Stimulated activated naive CD8-positive, alpha-beta T cell treated with anti-CD3 and anti-CD28 coated beads, Interleukin-15, amount 100 ng/mL, for 72 hours (primary cell): ENCODE measurements around the gene LMLN.
"Not testable (repeated sequence)": the region's sequence is repeated elsewhere in the genome, so short reads cannot be mapped to it uniquely, and the experiment has no call there.

Experiments used
- ATAC-seq: fragments of 150-1000 bp; cut with Tn5 transposase; 2 replicates; pipeline ENCODE4 v1.10.0; 2021; ENCODE audit warnings: mild to moderate bottlenecking, moderate library complexity
- DNase-seq, 2 donors: peaks; one replicate each; pipeline ENCODE4 v3.0.0; 2021 to 2022
- H3K27ac Mint-ChIP-seq, 2 donors: one replicate each; pipeline ENCODE4 v1.8.0; 2022; ENCODE audit warnings: mild to moderate bottlenecking in 2 of 2, mixed read lengths in 2 of 2, moderate library complexity in 2 of 2
- H3K27me3 Mint-ChIP-seq: one replicate; pipeline ENCODE4 v1.8.0; 2022; ENCODE audit warnings: mixed read lengths
- H3K4me1 Mint-ChIP-seq: one replicate; pipeline ENCODE4 v1.8.0; 2022; ENCODE audit warnings: mild to moderate bottlenecking, mixed read lengths
- H3K4me3 Mint-ChIP-seq, 2 donors: one replicate each; pipeline ENCODE4 v1.8.0; 2022; ENCODE audit warnings: mild to moderate bottlenecking in 2 of 2, mixed read lengths in 2 of 2, moderate library complexity in 1 of 2
- H3K9me3 Mint-ChIP-seq, 2 donors: one replicate each; pipeline ENCODE4 v1.8.0; 2022; ENCODE audit warnings: mixed read lengths in 2 of 2

Gene LMLN

DNA sequence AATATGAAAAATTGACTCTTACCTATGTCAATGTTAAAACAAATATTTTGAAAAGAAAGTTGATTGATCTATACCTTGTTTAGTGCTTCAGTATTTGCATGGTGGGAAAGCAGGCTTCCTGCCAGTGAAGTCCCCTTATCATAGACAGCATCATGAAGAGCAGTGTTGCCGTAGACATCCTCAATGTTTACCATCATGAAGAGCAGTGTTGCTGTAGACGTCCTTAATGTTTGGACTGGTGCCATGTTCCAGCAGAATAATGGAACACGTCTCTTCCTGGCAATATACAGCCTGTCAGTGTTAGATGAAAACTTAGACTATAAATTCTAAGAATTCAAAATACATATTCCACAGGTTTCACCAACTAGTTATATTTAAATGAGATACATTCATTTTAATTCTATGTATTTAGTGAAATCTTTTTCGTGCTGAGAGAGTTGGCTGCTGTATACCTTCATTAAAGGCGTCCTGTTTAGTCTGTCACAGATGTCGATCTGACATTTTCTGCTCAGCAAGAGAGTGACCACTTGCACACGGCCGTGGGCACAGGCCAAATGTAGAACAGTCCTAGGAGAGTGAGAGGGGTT lies 116.8 kb downstream of the LMLN start:
- Mint-ChIP-seq H3K27me3 (peaks cover 34% of the 10 kb centered on the region), H3K4me1 (peaks cover 30% of the 10 kb centered on the region), H3K9me3 (no peaks in the 10 kb centered on the region), H3K4me3 (no peak overlapping the region), H3K27ac (no peak overlapping the region)
- ATAC-seq (no peak), DNase-seq (no peak)

- Mint-ChIP-seq H3K4me3 (peak overlapping the region; percentile 96 to 97), H3K27me3 (peaks cover 54% of the 10 kb centered on the region), H3K9me3 (peaks cover 0 to 8% of the 10 kb centered on the region in 2 donors)
These were observed 119.9 kb downstream of the LMLN start for GRCh38 chr3:198079771-198080520.

GRCh38 chr3:198080521-198081384 lies 120.7 kb downstream of the LMLN start:
- Mint-ChIP-seq H3K4me3 (peak overlapping the region; percentile 96 to 97), H3K4me1 (peaks cover 18% of the 10 kb centered on the region), H3K27me3 (peaks cover 57% of the 10 kb centered on the region), H3K27ac (peak overlapping the region; percentile 95), H3K9me3 (peaks cover 0 to 8% of the 10 kb centered on the region in 2 donors)
- peak; percentile 93 for ATAC-seq
- DNase-seq, result peak; percentile 83 to 91

More at GRCh38 chr3:198079771-198080520, 119.9 kb downstream of the LMLN start:
- Mint-ChIP-seq H3K4me1 (peaks cover 19% of the 10 kb centered on the region), H3K27ac (peak overlapping the region; percentile 95)
- ATAC-seq (peak; percentile 71), DNase-seq (peak in 1 of 2 donors; percentile 39)

- Mint-ChIP-seq H3K27me3 (peaks cover 56% of the 10 kb centered on the region), H3K9me3 (peaks cover 0 to 8% of the 10 kb centered on the region in 2 donors), H3K4me1 (peaks cover 11% of the 10 kb centered on the region), H3K4me3 (peak overlapping the region in 1 of 2 donors; percentile 41), H3K27ac (no peak overlapping the region)
- ATAC-seq (no peak), DNase-seq (no peak)
These were observed 121.4 kb downstream of the LMLN start for GRCh38 chr3:198081421-198081844.

DNA sequence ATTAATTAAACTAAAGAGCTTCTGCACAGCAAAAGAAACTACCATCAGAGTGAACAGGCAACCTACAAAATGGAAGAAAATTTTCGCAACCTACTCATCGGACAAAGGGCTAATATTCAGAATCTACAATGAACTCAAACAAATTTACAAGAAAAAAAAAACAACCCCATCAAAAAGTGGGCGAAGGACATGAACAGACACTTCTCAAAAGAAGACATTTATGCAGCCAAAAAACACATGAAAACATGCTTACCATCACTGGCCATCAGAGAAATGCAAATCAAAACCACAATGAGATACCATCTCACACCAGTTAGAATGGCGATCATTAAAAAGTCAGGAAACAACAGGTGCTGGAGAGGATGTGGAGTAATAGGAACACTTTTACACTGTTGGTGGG lies 122.2 kb downstream of the LMLN start:
- H3K27ac Mint-ChIP-seq, H3K4me1 Mint-ChIP-seq, H3K9me3 Mint-ChIP-seq, ATAC-seq, H3K4me3 Mint-ChIP-seq, DNase-seq: not testable (repeated sequence)
- peaks cover 57% of the 10 kb centered on the region for H3K27me3 Mint-ChIP-seq

DNA sequence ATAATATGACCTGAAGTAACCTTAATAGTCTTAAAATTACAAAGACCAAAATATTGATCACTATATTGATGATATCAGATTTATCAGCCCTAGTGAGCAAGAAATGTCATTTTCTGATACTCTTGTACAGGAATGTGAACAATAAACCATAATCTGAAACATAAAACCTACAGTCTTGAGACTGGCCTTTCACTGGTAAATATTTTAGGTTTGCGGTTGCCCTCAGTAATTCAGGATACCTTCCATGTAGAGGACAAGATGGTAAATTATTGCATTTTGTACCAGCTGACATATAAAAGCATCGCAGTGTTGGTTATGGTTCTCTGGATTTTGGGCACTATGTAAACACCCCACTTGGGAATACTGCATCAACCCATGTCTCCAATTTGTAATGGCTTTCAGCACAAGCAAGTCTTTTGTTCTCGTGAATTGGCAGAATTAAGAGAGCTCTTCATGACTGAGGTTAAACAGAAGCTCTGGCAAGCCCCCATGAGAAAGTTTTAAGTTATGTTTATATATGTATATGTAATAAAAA lies 128.5 kb downstream of the LMLN start:
- Mint-ChIP-seq H3K9me3 (peaks cover 9 to 17% of the 10 kb centered on the region in 2 donors), H3K4me3 (no peak overlapping the region), H3K4me1 (no peaks in the 10 kb centered on the region), H3K27ac (no peak overlapping the region), H3K27me3 (peaks cover 53% of the 10 kb centered on the region)
- ATAC-seq (no peak), DNase-seq (no peak)

- H3K4me3 Mint-ChIP-seq, result no peak overlapping the region
- peaks cover 48% of the 10 kb centered on the region for H3K27me3 Mint-ChIP-seq
- DNase-seq, result no peak
These were observed 130.8 kb downstream of the LMLN start for GRCh38 chr3:198090795-198091332.

DNA sequence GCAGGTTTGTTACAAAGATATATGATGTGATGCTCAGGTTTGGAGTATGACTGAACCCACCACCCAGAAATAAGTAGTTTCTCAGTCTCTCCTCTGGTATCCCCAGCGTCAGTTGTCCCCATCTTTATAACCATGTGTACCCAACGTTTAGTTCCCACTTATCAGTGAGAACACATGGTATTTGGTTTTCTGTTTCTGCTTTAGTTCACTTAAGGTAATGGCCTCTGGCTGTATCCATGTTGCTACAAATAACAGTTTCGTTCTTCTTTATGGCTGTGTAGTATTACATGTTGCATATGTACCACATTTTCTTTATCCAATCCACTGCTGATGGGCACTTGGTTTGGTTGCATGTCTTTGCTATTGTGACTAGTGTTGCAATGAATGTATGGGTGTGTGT lies 132.3 kb downstream of the LMLN start:
- Mint-ChIP-seq H3K4me1 (no peaks in the 10 kb centered on the region), H3K4me3 (no peak overlapping the region), H3K9me3 (peaks cover 14 to 18% of the 10 kb centered on the region in 2 donors), H3K27ac (no peak overlapping the region), H3K27me3 (peaks cover 35% of the 10 kb centered on the region)
- no peak for DNase-seq
- no peak for ATAC-seq

More at GRCh38 chr3:198090795-198091332, 130.8 kb downstream of the LMLN start:
- Mint-ChIP-seq H3K9me3 (peaks cover 9 to 18% of the 10 kb centered on the region in 2 donors), H3K4me1 (no peaks in the 10 kb centered on the region), H3K27ac (no peak overlapping the region)
- ATAC-seq, result no peak

- Mint-ChIP-seq H3K27me3 (peaks cover 29% of the 10 kb centered on the region), H3K4me3 (no peak overlapping the region), H3K4me1 (no peaks in the 10 kb centered on the region), H3K27ac (no peak overlapping the region), H3K9me3 (peaks cover 14 to 18% of the 10 kb centered on the region in 2 donors)
- DNase-seq (no peak), ATAC-seq (no peak)
These were observed 133.2 kb downstream of the LMLN start for GRCh38 chr3:198093112-198093679.
